GM18517 (cell line): ENCODE measurements around the gene LDB2.

Source experiments
- ATAC-seq: cut with Tn5 transposase; IDR thresholded peaks from one replicate; pipeline ENCODE4 v1.9.1; 2021; ENCODE audit warnings: mild to moderate bottlenecking, moderate library complexity; ENCODE audit not compliant: unreplicated experiment

The LDB2 gene

GRCh38 chr4:16726368-16727050 is 171.9 kb downstream of the LDB2 start:
- no peak for ATAC-seq

DNA sequence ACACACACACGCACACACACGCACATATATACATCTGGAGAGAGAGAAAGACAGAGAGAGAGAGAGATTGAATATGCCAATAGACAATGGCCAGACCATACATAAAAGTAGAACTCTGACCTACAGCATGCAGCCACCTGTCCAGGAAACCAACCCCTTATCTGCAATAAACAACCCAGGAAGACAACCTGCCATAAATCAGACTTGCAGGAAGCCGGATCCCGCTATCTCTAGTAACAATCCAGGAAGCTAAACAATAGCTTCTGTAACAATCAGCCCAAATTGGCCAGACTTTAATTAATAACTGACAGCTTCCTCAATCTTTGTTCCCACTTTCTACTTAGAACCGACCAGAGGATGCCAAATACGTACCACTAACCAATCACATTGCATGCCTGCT is 173.2 kb downstream of the LDB2 start:
- ATAC-seq: no peak

GRCh38 chr4:16722416-16722815 is 176.0 kb downstream of the LDB2 start:
- ATAC-seq: no peak

DNA sequence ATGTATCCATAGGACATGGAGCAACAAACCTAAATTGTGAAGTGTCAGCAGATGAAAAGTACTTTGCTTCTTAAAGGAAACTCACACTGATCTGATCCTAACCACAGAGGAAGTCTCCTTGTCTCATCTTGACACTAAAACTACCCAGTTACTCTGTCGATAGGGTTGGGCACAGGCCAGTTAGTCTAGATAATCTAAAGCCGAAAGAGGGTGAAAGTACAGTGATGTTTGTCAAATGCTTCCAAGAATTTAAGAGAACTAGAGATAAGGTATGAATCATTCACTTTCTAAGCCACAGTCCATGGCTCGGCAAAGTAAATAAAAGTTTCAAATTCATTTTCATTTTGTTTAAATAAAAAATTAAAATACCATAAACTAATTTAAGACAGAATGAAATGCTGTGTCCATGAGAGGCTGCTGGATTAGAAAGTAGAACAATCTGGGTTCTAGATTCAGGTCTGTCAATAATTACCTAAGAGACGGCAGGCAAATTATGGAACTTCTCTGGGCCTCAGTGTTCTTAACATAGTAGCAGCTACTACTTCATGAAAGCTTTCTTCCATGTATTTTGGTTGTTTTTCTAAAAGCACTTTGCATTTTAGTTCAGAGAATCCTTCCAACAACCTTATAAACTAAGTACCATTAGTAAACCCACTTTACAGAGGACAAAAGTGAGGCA is 176.7 kb downstream of the LDB2 start:
- ATAC-seq: no peak

DNA sequence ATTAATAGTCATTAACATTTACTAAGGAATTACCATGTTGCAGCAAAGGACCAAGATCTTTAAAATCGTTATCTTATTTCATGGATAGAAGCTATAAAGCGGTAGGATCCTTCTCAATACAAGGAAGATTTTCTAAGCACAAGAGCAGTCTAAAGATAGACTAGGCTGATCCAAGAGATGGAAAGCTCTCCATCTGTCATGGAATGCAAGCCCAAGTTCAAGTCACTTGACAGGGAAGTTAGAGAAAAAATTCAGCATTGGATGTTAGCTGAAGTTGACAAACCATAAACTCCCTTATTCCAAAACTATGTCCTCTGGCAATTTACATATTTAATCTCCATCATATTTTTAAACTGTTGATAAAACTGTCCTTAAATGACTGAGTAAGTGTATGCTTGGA is 177.7 kb downstream of the LDB2 start:
- ATAC-seq: no peak

DNA sequence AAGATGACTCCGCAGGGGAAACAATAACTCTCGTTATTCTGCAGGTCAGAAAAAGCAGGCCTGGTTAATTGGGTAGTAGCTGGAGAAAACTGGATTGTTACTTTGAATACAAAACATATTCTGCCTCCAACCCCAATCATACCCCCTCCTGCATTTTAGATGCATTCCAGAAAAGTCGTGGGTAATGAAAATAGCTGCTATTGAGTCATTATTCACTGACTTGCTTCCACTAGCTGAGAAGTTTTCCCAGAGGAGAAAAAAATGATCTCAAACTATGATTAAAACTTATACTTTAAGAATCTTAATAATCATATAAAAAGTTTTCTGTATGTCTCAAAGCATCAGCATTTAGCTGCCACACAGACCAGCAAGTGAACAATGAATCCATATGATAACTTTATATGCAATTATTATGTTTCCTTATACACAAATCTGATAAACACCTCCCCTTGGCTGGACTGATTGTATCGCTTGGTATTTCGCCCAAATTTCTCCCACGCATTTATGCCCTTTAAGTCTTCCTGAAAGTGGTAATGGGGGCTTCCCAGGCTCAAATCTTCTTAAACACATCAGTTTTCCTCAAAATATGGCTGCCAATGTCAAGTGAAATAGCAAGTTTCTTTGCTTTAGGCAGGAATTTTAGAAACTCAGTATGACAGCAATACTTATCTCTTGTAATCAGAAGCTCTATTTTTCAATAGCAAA is 181.0 kb downstream of the LDB2 start:
- ATAC-seq: no peak

DNA sequence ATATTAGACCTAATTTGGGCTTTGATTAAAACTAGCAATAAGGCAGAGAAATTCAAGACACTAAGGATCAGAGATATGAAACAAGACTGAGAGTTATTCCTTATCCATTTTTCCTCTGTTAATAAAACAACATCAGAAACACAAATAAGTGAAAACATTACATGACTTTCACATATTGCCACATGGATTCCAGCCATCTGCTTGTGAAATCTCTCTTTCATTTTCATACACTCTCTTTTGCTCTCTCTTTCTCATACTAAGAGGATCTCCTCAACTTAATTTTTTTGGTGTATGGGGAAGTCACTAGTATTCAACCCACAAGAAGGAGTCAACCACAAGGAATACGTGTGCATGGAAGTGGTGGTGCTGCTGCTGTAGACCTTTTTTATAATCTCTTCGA is 183.0 kb downstream of the LDB2 start:
- ATAC-seq: no peak

DNA sequence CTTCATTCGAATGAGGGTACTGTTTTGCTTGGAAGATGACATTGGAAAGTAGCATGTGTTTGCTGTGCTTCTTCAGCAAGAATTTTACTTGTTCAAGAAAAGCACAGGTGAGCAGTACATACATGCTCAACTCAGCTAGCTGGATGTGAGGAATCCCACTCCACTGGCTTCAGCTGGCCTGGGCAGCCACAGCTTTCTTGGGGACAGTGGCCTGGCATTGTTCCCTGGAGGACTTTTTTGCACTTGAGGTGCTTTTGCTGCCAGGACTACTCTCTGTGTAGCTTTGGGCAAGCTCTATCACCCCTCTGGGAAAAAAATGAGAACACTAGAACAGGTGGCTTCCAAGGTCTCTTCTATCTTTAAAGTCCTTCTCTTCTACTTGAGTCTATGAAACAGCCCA is 184.3 kb downstream of the LDB2 start:
- no peak for ATAC-seq

GRCh38 chr4:16713696-16714095 is 184.7 kb downstream of the LDB2 start:
- no peak for ATAC-seq

- no peak for ATAC-seq
Measured at GRCh38 chr4:16713271-16713670, 185.2 kb downstream of the LDB2 start.

DNA sequence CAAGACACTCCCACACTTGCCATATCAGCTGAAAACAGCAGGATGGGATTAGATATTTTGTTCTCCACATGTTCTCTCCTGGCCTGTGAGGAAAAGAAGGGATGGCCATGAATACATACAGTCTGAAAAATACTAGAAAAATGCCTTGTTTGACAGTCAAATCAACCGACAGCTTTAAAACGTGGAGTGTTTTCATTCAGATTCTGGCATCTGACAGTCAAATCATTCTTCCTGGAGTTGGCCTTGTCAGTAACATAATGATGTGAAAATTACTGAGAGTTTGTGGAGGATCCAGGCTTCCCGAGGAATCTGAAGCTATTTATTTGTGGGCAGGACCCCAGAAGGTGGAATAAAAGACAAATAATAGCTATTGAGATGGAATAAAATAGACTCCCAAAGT is 188.2 kb downstream of the LDB2 start:
- no peak for ATAC-seq

DNA sequence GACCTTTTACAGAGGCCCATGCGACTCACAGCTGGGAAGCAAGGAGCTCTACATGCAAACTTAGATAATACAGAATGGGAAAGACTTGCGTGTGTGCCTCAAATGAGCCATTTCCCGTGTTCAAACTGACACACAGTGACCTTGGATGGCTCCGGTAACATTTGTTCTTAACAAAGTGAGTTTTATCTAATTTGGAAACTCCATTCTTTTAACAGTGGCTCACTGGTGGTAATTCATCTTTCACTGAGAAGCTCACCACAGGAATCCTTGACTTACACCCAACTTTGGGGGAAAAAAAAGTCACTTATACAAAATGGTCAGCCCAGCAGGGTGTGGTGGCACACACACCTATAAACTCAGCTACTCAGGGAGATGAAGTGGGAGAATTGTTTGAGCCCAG is 190.6 kb downstream of the LDB2 start:
- ATAC-seq: no peak

GRCh38 chr4:16706251-16706650 is 192.2 kb downstream of the LDB2 start:
- no peak for ATAC-seq

DNA sequence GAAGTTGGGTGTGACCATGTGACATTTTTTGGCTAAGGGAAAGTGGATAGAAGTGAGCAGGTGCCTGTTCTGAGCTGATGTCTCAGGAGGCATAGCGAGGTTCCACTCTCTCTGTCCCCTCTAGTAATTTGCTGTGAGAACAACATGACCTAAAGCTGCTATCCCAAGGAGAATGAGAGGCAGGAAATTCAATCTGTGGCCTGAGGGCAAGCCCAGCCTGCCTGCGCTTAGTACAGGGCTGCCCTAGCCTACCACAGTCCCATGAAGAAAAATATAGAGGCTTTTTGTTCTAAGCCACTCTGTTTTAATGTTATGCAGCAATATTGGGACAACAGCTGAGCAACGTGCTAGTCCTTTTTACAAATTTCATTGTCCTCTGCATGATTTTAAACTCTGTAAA is 193.1 kb downstream of the LDB2 start:
- ATAC-seq: no peak

DNA sequence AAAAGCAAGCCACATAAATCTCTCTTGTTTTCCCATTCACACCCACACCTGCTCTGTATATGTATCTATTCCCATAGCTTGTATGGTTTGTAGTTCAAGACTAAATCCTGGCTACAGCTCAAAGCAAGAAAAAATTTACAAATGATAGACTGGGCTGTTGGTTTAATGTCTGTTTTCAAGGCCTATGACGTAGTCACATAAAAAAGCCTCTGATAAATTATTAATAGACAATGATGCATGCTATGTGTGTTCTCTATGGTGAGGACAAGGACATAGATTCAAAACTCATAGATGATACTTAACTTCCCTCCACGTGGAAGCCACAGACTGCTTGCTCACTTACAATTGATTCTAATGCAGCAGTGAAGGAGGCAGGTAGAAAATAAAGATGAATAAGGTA is 194.0 kb downstream of the LDB2 start:
- no peak for ATAC-seq

DNA sequence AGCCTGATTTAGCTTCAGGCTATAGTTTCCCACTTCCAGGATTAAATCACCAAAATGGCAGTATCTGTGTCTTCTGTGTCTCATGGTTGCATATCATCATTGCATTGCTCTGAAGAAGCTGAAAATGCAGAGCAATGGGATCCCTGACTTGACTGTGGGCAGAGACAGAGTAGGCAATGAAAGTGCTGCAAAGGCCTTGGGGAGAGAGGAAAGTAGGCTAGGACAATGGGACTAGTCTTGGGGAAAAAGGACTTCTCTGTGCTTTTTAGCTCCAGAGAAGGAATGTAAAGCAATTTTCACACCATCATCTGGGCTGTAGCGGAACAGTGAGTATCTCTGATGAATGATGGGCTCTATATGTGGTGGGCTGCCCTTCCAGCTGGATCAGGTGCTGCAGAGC is 202.5 kb downstream of the LDB2 start:
- no peak for ATAC-seq

DNA sequence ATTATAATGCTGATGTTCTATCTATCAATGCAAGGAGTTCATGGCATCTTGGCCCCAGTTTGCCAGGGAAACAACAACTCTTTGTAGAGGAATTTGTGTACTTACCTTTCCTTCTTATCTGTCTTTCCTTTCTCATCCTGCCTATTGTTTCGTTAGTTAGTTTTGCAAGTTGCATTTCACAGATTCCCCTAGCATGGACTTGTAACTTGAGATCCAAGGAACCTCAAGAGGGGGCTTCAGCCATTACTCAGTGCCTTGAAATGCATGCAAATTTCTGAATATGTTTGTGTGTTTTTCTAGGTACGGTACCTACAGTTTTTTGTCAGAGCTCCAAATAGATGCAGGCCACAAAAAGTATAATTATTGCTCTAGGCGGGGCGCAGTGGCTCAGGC is 203.6 kb downstream of the LDB2 start:
- no peak for ATAC-seq

DNA sequence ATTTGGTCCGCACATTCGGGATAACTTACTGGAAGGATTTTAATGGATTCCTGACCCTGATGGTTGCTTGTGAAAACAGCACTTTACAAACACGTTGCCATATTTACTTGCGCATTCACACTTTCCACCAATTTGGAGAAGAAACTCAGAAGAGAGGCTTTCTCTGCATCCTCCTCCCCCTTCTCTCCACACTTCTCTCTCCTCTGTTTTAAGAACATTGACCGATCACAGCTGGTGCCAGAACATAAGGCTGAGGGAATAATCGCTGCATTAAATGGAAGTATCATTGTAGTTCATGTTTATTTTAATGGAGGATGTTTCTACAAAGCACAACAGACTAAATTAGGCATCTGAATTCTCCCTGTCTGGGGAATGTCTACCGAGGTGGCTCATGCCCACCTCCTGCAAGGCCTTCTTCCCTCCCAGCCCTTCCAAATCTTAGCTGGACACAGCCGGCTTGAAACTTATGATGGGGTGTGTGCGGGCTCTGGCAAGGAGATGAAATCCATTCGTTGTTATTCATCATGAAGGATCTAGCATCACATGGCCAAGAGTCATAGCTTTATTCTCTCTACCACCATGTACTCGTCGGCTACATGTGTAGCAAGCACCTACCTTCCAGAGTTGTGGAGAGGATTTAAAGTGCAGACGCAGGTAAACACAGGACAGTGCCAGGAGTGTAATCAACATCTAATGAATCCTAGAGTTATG is 204.1 kb downstream of the LDB2 start:
- no peak for ATAC-seq

GRCh38 chr4:16693641-16694040 is 204.8 kb downstream of the LDB2 start:
- ATAC-seq: no peak

GRCh38 chr4:16692961-16693506 is 205.4 kb downstream of the LDB2 start:
- no peak for ATAC-seq

GRCh38 chr4:16692524-16692923 is 205.9 kb downstream of the LDB2 start:
- ATAC-seq: no peak
